Measurements from ENCODE around the gene SMURF2.

DNA sequence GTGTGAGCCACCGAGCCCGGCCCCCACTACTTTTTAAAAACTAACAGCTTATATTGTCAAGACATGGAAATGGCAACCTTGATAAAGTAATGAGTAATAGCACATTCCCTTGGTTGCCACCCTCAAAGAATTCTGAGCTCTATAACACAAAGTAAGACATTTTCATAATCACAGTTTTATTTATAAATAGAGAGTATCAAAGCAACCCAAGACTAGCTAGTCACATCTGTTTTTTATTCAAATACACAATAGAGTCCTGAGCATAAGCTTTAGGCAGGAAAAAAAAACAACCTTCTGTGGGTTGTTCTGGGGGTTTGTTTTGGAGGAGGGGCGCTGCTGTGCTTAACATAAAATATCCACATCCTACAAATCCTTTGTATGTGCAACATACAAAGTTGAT lies 86.7 kb downstream of the SMURF2 start:
- TF ChIP-seq RAD21 (IDR thresholded peaks at IDR 0.05; ENCODE audit: low read depth) (no peak), POLR2A (IDR thresholded peaks at IDR 0.05; ENCODE audit: borderline replicate concordance, extremely low read depth, insufficient read depth, insufficient read length) (no peak), SIN3A (IDR thresholded peaks at IDR 0.05; ENCODE audit: low read depth) (no peak), SP1 (IDR thresholded peaks at IDR 0.05; ENCODE audit: low read depth) (no peak), EZH2 (IDR thresholded peaks at IDR 0.05) (no peak), ZNF274 (IDR thresholded peaks at IDR 0.05; ENCODE audit: low read depth, low read length) (no peak), TCF7L2 (IDR thresholded peaks at IDR 0.05; ENCODE audit: borderline replicate concordance, extremely low read depth, insufficient read depth, insufficient read length) (no peak), POLR2AphosphoS5 (IDR thresholded peaks at IDR 0.05; ENCODE audit: low read depth, low read length) (no peak), JUND (IDR thresholded peaks at IDR 0.05) (no peak)
- TF ChIP-seq, protein P1, sequence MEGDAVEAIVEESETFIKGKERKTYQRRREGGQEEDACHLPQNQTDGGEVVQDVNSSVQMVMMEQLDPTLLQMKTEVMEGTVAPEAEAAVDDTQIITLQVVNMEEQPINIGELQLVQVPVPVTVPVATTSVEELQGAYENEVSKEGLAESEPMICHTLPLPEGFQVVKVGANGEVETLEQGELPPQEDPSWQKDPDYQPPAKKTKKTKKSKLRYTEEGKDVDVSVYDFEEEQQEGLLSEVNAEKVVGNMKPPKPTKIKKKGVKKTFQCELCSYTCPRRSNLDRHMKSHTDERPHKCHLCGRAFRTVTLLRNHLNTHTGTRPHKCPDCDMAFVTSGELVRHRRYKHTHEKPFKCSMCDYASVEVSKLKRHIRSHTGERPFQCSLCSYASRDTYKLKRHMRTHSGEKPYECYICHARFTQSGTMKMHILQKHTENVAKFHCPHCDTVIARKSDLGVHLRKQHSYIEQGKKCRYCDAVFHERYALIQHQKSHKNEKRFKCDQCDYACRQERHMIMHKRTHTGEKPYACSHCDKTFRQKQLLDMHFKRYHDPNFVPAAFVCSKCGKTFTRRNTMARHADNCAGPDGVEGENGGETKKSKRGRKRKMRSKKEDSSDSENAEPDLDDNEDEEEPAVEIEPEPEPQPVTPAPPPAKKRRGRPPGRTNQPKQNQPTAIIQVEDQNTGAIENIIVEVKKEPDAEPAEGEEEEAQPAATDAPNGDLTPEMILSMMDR (IDR thresholded peaks at IDR 0.05 in 2 of 3, conservative IDR thresholded peaks at IDR 0.05 in 1 of 3; ENCODE audit: borderline replicate concordance in 1 of 3, insufficient read depth in 1 of 3, low read depth in 2 of 3, low read length in 2 of 3): no peak
- TF ChIP-seq, protein P2, sequence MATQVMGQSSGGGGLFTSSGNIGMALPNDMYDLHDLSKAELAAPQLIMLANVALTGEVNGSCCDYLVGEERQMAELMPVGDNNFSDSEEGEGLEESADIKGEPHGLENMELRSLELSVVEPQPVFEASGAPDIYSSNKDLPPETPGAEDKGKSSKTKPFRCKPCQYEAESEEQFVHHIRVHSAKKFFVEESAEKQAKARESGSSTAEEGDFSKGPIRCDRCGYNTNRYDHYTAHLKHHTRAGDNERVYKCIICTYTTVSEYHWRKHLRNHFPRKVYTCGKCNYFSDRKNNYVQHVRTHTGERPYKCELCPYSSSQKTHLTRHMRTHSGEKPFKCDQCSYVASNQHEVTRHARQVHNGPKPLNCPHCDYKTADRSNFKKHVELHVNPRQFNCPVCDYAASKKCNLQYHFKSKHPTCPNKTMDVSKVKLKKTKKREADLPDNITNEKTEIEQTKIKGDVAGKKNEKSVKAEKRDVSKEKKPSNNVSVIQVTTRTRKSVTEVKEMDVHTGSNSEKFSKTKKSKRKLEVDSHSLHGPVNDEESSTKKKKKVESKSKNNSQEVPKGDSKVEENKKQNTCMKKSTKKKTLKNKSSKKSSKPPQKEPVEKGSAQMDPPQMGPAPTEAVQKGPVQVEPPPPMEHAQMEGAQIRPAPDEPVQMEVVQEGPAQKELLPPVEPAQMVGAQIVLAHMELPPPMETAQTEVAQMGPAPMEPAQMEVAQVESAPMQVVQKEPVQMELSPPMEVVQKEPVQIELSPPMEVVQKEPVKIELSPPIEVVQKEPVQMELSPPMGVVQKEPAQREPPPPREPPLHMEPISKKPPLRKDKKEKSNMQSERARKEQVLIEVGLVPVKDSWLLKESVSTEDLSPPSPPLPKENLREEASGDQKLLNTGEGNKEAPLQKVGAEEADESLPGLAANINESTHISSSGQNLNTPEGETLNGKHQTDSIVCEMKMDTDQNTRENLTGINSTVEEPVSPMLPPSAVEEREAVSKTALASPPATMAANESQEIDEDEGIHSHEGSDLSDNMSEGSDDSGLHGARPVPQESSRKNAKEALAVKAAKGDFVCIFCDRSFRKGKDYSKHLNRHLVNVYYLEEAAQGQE (IDR thresholded peaks at IDR 0.05; ENCODE audit: low read depth): no peak
- TF ChIP-seq, protein P3, sequence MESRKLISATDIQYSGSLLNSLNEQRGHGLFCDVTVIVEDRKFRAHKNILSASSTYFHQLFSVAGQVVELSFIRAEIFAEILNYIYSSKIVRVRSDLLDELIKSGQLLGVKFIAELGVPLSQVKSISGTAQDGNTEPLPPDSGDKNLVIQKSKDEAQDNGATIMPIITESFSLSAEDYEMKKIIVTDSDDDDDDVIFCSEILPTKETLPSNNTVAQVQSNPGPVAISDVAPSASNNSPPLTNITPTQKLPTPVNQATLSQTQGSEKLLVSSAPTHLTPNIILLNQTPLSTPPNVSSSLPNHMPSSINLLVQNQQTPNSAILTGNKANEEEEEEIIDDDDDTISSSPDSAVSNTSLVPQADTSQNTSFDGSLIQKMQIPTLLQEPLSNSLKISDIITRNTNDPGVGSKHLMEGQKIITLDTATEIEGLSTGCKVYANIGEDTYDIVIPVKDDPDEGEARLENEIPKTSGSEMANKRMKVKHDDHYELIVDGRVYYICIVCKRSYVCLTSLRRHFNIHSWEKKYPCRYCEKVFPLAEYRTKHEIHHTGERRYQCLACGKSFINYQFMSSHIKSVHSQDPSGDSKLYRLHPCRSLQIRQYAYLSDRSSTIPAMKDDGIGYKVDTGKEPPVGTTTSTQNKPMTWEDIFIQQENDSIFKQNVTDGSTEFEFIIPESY (IDR thresholded peaks at IDR 0.05; ENCODE audit: extremely low read depth, insufficient replicate concordance, low read length): no peak
- TF ChIP-seq, protein P4, sequence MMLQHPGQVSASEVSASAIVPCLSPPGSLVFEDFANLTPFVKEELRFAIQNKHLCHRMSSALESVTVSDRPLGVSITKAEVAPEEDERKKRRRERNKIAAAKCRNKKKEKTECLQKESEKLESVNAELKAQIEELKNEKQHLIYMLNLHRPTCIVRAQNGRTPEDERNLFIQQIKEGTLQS (IDR thresholded peaks at IDR 0.05): no peak

All from HCT116 (cell line).